ENCODE results near the gene HCFC2.

GRCh38 chr12:104150416-104150815, 86.1 kb downstream of the HCFC2 start:
- TF ChIP-seq CREB1 (IDR thresholded peaks at IDR 0.05; ENCODE audit: low read depth) (no peak), TAF1 (IDR thresholded peaks at IDR 0.05; ENCODE audit: low read depth) (no peak), EGR1 (IDR thresholded peaks at IDR 0.05) (no peak), EP300 (IDR thresholded peaks at IDR 0.05; ENCODE audit: borderline replicate concordance) (no peak), FOXM1 (IDR thresholded peaks at IDR 0.05; ENCODE audit: borderline replicate concordance, low read depth) (no peak), CEBPB (IDR thresholded peaks at IDR 0.05) (no peak), NFIC (IDR thresholded peaks at IDR 0.05) (no peak)
- TF ChIP-seq, protein P1, sequence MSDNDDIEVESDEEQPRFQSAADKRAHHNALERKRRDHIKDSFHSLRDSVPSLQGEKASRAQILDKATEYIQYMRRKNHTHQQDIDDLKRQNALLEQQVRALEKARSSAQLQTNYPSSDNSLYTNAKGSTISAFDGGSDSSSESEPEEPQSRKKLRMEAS (IDR thresholded peaks at IDR 0.05), result no peak
